Right renal cortex interstitium (tissue), 3 donors: ENCODE results near the gene GNB1L. TPM values are rescaled to one million over a fixed set of nuclear protein-coding genes. Genes with fewer than 3 reads are reported as not detected.
A peak's percentile ranks its signal among the peaks of the same experiment; 100 is the strongest.

Source experiments
- DNase-seq, 3 donors: peaks; one replicate each; pipeline ENCODE4 v3.0.0-alpha.2; 2013; ENCODE audit warnings: low read depth in 3 of 3, low spot score in 2 of 3
- polyA plus RNA-seq, 3 donors: library from polyadenylated mRNA; unstranded; fragments of 120-200 nt; gene quantifications; one replicate each; pipeline ENCODE4 v1.2.1, GENCODE V29; 2013; ENCODE audit not compliant: insufficient read length in 3 of 3

Gene GNB1L
- polyA plus RNA-seq = 1 to 10 TPM; 2.3 to 3.5 (median 3.2) TPM

GRCh38 chr22:19854778-19855503 lies at the start of gene GNB1L, which contains the start of gene RTL10:
TSS of gene GNB1L (minus strand) at chr22:19854874. CDS start at chr22:19821355, 33,519 bp downstream.
TSS of gene RTL10 (minus strand) at chr22:19854874. CDS start at chr22:19852261, 2,613 bp downstream.
- DNase-seq = peak; percentile 83 to 92 (median 92)

- DNase-seq = no peak
Measured at GRCh38 chr22:19904174-19904856, 49.6 kb upstream of the GNB1L start.

GRCh38 chr22:19903513-19903912 lies 48.8 kb upstream of the GNB1L start:
- DNase-seq = no peak

- no peak for DNase-seq
Measured at GRCh38 chr22:19903031-19903430, 48.4 kb upstream of the GNB1L start.

- no peak for DNase-seq
Measured at GRCh38 chr22:19902245-19902715, 47.6 kb upstream of the GNB1L start.

- DNase-seq = no peak
Measured at GRCh38 chr22:19901577-19902244, 47.0 kb upstream of the GNB1L start.

GRCh38 chr22:19900707-19901436 lies 46.2 kb upstream of the GNB1L start:
- no peak for DNase-seq

- DNase-seq = no peak
Measured at GRCh38 chr22:19898831-19899567, 44.3 kb upstream of the GNB1L start.

- DNase-seq = no peak
Measured at GRCh38 chr22:19898145-19898544, 43.5 kb upstream of the GNB1L start.

- no peak for DNase-seq
Measured at GRCh38 chr22:19897726-19898125, 43.1 kb upstream of the GNB1L start.

GRCh38 chr22:19896665-19897355 lies 42.1 kb upstream of the GNB1L start:
- no peak for DNase-seq

GRCh38 chr22:19895160-19895849 lies 40.6 kb upstream of the GNB1L start:
- DNase-seq = no peak

GRCh38 chr22:19893363-19893762 lies 38.7 kb upstream of the GNB1L start:
- DNase-seq = no peak

GRCh38 chr22:19892925-19893324 lies 38.3 kb upstream of the GNB1L start:
- no peak for DNase-seq

GRCh38 chr22:19892257-19892879 lies 37.7 kb upstream of the GNB1L start:
- DNase-seq = no peak

- DNase-seq = no peak
Measured at GRCh38 chr22:19891317-19892256, 36.9 kb upstream of the GNB1L start.
